HG02623 (cell line): Measurements from ENCODE around the gene TANGO2.

Source experiments
- ATAC-seq: cut with Tn5 transposase; IDR thresholded peaks from one replicate; pipeline ENCODE4 v1.9.1; 2021; ENCODE audit warnings: moderate library complexity; ENCODE audit not compliant: unreplicated experiment

TANGO2 gene

DNA sequence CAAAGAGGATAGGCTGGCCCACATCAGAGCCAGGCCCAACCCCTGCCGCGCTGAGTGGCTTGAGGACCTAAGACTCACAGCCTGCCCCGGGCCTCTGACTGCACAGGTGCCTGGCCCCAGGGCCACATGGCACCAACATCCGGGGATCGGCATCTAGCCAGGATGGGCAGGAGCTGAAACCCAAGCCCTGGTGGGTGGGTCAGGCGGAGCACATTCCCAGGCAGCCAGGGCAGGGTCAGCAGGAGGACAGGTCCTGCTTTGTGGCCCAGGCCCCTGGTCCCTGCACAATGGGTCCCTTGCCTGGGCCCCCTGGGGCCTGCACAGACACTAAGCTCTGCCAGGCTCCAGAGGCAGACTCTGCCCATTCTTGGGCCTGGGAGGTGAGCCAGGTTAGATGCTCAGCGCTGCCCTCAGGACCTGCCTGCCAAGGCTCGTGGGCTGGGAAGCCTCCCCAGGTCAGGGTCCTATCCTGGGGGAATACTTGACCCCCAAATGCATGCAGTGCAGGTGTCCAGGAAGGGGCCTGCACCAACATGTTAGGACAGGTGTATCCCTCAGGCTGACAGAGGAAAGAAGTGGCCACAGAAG lies 37.8 kb upstream of the TANGO2 start:
- ATAC-seq = no peak

DNA sequence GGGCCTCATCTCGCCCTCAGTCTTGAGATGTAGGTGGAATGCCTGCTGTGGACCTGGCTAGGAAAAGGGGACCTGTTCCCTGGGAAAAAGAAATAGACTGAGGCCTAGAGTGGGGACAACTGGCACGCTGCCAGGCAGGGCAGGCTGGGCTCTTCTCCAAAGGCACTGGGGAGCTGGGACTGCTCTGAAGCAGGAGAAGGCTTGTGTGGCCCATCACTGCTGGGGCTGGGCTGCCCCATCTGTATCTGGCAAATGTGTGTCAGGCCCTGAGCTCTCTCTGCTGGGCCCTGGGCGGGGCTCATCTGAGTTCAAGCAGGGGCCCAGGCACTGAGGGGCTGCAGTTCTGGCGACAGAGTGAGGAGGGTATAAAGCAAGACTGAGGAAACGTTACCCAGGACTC lies 37.2 kb upstream of the TANGO2 start:
- no peak for ATAC-seq

DNA sequence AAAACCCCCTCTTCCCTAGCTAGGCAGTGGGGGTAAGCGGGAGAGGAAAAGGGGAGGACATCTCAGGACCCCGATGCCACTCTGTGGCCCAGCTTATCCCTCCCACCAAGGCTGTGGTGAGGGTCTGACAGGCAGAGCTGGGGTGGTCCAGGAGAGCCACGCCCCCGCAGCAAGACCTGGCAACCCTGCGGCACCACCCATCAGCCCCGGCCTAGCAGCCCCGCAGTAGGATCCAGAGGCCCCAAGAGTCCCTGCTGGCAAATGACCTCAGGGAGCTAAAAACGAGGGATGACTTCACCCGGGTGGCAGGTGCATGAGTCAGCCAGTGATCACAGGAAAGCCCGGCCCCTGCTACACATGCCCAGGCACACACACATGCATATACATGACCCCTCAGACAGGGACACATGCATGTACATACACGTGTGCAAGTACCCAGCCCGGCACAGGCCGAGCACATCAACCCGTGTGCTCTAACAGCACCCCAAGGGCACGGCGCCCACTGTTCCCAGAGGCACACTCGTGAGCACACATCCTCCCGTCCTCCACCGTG lies 36.6 kb upstream of the TANGO2 start:
- no peak for ATAC-seq

DNA sequence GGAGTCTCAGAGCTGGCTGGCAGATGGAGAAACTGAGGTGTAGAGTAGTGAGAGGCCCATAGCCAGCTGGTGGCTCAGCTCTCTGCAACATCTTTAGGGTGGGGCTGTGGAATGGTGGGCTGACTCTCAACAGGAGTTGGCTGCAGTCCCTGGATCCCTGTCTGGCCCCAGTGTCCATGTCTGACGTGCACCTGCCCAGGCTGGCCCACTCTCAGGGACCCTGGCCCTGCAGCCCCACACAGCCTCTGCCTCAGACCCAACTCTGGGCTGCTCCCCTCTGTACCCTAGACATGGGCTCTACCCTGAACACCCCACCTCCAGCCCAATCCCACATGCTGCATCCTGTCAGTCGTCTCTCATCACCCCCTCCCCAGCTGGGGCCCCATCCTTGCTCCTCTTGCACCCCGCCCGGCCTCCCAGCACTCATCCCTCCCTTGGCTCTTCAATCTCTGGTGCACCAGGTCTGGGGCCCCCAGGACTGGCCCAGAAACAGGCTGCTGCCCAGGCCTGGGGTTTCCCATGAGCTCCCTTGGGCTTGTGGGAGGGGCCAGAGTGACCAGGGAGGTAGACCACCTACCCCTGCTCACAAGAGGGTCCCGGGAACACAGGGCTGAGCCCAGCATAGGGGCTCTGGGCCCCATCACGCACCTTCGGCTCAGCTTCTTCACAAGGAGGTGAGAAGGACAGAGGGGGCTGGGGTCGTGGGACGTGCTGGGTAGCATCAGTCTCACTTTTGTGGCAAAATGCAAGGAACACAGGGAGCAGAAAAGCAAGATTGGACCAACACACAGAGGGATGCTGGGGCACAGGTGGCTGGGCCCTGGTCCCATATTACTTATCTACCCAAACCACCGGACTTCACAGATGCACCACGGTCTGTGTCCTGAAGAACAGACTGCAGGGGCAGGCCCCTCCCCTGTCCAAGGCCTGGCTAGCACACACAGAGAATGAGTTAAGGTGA lies 35.8 kb upstream of the TANGO2 start:
- no peak for ATAC-seq

DNA sequence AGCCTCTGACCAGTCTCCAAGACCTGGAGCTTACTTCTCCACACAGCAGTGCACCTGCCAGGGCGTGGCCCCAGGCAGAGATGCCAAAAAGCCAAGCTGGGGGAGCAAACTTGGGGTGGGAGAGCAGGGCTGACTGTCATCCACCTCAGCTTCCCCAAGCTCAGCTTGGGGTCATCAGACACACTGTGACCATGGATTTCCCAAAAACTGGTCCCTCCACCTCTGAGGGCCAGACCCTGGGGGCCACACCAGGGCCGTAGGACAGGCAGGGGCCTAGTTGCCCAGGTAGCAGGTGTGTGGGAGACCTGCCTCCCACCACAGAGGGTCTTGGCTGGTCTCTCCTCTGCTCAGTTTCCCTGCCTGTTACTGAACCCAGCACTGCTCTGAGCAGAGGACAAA lies 34.9 kb upstream of the TANGO2 start:
- no peak for ATAC-seq

DNA sequence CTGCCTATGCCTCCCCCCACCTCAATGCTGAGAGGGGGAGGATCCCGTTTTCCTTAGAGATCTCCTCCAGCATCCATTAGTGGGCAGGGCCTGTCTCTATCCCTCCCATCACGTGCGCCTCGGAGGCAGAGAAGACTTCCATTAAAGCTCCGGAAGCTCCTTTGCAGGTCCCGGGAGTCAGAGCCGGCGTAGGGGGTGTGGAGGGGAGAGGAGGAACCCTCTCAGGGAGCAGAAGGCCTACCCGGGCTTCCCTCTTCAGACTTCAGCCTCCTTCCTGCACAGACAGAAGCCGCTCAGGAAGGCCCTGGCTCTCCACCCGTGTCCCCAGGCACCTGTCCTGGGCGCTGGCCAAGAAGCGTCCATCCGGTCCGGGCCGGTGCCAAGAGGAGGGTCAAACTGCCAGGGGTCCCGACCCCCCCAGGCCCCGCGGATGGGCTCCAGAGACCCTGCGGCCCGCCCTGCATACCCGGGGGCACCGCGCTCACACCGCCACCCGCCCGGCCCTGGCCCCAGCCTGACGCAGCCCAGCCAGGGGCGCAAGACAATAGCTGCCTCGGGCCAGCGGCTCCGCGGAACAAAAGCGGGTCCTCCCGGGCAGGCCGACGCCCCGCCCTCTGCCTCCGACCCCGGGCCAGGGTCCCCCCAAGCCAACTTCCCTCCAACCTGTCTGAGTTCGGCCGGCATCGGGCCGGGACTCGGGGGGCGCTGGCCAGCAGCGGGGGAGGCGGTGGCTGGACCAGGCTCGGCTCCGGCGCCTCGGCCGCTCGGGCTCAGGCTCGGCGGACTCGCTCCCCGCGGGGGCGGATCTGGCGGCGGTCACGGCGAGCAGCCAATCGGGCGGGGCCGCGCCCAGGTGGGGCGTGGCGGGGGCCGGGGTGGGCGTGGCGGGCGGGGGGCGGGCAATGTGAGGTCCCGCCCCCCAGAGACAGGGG lies 34.2 kb upstream of the TANGO2 start:
- ATAC-seq = no peak

DNA sequence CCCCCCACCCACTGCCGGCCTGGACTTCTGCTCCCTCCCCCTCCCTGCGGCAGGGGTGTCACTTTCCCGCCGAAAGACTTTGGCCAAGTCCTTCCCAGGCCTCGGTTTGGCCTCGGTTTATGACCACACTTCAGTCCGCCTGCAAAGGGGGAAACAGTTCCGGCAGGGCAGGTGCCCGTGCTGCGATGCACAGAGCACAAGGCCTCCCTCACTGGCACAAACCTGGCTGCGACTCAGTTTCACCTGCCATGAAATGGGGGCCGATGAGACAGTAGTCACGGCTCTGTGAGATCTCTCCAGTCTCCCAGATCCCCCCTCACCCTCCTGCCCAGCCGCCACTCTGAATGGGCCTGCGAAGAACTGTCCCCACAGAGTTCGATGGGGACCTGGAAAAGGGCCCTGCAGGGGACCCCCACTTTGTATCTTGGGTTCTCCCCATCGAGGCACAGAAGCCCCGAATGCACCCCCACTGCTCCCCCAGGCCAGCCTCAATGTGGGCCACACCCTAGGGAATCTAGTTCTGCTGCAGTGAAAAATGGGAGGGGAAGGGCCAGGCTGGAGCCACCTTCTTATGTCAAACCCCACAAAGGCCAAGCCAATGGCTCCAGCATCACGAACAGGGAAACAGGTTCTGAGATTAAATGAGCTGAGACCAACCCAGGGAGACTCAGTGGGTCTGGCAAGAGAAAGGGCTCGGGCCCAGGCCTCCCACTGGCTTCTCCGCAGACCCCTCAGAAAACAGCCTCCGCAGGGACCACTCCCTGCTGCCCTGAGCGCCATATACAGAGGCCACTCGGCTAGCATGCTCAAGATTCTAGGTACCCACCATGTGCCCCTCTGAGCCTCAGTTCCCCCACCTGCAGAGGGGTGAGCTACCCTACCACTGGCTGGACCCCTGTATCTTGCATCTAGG lies 33.3 kb upstream of the TANGO2 start:
- no peak for ATAC-seq

DNA sequence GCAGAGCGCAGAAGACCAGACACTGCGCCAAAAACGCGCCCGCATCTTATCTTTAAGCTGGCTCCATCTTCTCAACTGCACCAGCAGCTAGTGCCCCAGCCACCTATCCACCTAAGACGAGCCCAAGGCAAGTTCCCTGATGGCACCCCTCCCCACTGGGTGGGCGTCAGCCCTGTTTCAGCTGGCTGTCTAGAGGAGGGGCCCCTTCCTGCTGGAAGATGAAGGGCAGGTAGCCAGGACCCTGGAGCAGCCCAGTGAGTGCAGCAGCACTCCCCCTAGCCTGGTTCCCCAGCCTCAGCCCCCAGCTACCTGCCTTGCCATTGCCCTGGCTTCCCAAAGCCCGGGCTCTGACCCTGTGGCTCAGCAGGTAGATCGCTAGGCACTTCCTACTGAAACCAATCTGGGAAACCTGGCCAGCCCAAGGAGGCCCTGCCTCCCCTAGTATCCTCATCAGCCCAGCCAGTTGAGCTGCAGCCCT lies 32.5 kb upstream of the TANGO2 start:
- ATAC-seq = no peak

DNA sequence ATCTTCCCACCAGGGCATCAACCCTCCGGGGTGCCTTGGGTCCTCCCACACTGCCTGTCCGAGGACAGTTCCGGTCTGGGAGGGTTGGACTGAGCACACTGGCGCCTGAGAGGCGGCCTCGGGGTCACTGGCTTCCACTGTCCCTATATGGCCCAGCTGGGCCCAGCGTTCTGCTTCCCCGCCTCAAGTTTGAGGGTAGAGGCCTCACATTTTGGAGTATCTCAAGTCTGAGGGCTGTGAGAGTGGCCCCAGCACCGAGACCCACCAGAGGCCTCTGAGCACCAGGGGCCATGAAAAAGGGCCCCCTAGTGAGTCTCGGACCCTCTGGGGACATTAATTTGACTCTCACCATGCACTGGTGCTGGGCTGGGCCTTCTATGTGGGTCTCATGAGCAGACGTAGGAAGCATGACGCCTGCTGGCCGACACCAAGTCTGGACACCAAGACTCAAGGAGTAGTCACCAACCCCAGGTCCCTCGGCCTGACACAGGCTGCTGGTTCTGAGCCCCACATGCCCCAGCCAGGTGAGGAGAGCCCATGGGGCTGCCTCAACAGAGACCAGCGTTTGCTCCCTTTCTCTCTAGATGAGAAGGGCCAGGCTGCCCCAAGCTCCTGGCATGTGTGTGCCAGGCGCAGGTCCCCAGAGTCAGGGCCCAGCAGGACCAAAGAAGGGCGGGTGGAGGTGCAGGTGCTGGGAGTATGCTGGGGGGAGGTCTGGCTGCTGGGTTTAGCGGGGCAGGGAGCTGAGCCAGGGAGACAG lies 31.8 kb upstream of the TANGO2 start:
- no peak for ATAC-seq

DNA sequence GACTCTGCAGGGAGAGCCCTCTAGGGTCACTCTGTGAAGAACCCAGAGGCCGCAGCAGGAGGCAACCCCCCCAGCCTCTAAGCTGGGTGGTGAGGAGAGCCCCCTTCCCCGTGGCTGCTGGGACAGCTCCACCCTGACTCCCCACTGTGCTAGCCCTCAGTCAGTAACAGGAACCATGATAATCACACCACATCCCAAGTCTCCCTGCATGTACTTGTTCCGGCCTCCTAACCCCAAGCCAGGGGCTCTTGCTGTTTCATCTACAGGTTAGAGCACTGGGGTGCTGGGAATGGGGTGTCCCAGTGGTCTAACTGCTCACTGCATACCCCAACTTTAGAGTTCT lies 31.2 kb upstream of the TANGO2 start:
- no peak for ATAC-seq

DNA sequence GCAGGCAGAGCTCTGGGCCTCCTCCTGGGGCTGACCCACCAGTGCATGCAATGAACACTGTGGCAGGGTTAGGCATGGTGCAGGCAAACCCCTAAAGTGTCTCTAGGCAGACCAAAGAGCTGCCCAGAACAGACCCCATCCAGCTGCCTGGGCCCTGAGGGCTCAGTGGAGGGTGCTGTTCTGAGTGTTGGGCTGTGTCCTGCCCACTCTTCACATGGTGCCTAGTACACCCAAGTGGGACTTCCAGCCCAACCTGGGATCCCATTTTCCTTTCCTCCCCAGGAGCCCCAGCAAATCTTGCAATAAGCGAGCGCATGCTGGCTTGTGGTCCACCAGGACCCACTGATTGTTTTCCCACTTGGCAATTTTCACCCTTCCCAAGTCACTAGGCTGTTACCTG lies 30.7 kb upstream of the TANGO2 start:
- no peak for ATAC-seq

DNA sequence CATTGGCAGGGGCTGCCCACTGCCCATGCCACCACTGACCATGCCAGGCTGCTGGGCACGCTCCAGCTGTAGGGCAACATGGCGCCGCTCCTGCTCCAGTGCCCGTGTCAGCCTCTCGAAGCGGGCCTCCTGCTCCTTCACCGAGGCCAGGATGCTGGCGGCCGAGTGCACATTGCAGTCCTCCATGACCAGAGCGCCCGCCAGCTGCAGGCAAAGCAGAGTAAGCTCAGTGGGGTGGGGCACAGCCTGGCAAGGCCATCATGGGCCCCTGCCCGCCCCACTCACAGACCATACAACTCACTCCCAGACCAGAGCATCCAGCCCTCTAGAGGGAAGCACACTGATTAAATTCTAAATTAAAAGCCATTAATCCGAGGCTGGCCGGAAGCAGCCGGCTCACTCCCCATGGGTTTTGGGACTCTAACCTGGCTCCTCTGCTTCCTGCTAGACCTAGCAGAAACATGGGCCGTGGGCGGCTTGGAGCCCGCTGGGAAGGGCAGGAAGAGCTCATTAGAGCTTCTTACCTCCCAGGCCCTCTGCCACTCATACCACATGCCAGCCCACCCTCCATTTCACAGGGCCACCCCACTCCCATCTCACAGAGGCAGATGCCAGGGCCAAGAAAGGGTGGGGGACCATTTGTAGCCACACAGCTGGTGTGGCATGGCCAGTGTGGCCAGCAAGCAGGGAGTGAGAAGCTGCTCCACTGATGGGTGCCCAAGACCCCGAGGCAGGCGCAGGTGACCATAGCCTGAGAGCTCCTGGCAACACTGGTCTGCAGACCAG lies 30.1 kb upstream of the TANGO2 start:
- ATAC-seq = no peak

DNA sequence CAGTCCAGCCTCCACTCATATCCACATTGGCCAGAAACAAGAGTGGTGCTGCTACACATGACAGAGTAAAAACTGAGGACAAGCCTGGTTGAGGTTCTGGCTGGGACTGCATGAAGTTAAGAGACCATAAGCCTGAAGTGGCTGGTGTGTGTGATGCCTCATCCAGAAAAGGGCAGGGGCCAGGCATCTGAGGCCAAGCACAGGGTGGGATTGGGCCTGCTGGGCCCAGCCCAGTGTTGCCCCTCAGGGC lies 29.6 kb upstream of the TANGO2 start:
- no peak for ATAC-seq

DNA sequence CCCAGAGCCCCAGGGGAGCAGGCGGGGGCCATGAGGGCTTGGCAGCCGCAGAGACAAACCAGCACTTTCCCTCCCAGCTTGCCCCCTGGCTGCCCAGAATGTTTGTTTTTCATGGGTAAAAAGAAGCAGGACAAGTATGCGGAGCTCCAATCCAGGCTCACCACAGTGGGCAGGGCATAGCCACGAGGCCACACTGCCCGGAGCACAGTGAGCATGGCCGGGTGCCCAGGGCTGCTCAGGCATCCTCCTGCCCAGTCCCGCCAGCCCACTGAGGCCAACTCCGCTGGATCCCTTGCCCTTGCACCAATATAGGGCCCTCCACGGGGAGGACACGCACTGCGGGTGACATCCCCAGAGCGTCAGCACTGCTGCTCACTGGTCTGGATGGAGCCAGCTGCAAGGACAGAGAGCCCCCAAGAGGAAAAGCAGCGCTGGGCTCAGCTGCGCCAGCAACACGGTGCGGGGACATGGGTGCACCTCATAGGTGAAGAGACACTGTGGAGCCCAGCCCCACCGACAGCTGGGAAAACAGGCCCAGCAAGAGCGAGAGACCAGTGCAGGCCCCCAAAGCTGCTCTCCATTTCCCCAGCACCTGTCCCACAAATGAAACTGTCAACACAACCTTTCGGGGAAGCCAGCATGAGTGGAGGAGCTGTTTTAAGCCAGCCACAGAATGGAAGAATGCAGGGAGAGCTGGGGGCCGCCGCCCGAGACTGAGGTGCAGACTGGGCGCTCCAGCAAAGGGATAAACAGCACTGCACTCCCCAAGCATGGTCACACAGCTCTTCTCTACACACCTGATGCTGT lies 29.1 kb upstream of the TANGO2 start:
- ATAC-seq = no peak

DNA sequence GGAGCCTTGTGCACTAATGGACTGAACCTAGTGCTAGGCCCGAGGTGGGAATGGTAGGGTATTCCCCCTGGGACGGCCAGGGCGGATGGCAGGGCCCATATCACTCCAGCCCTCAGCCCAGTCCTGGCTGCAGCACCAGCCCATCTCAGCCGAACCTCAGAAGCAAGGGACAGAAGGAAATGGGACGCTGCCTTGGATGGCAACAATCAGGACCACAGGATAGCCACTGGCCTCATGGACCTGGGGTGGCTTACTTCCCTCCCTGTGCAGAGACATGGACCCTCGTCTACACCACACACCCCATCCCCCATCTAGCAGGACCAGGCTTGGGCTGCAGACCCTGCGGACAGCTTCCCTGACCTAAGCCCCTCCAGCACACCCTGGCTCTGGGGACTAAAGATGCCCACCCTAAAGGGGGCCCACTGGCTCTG lies 28.4 kb upstream of the TANGO2 start:
- no peak for ATAC-seq

DNA sequence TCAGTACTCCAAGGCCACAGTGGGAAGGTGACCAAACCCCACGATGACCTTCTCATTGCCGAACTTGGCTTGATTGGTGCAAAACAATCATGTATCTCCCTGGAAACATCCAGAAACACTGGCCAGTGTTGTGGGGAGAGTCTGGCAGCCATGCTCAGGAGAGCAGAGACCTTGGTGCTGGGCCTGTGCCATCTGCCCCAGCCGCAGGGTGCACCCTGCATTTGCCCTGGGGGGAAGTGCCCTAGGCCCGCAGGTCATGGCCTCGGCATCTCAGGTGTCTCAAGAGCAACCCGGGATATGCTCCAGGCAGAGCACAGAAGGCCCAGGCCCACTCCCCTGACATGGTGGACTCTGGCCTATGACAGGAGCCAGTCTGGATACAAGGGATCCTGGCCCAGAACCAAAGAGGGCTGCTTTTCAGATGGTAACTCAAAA lies 28.0 kb upstream of the TANGO2 start:
- no peak for ATAC-seq

DNA sequence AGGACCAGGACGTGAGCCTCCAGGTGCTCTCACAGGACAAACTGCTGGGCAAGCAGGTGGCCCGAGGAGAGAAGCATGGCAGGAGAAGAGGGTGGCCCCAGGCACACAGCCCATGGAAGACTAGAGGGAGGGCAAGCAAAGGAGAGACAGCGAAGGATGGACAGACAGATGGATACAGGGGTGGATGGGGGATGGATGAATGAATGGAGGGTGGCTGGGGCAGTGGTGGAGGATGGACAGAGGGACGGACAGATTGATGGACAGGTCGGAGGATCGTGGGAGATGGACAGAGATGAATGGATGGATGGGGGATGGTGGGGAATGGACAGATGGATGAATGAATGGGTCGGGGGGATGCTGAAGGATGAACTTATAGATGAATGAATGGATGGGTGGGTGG lies 27.0 kb upstream of the TANGO2 start:
- ATAC-seq = no peak
